Measurements from ENCODE around the gene DOC2B. TPM values are rescaled to one million over a fixed set of nuclear protein-coding genes. Genes with fewer than 3 reads are reported as not detected.
"Not testable (repeated sequence)": the region's sequence is repeated elsewhere in the genome, so short reads cannot be mapped to it uniquely, and the experiment has no call there.

DOC2B gene
- total RNA-seq, 2 experiments from 2014 or later: 0.05 TPM; not detected in 1

GRCh38 chr17:219696-220095 lies 38.2 kb upstream of the DOC2B start:
- no peaks in the 10 kb centered on the region for H3K4me1 Mint-ChIP-seq
- H3K4me3 Mint-ChIP-seq: no peak overlapping the region
- H3K9me3 Mint-ChIP-seq (ENCODE audit: low read depth): no peaks in the 10 kb centered on the region
- ATAC-seq (no peak), DNase-seq (no peak)
- H3K36me3 Mint-ChIP-seq: no peaks in the 10 kb centered on the region
- CTCF ChIA-PET: no interaction called here
- no peaks in the 10 kb centered on the region for H3K27me3 Mint-ChIP-seq
- no peak overlapping the region for H3K27ac Mint-ChIP-seq

- CTCF ChIA-PET: no interaction called here
- Mint-ChIP-seq H3K4me1 (no peaks in the 10 kb centered on the region), H3K4me3 (no peak overlapping the region), H3K36me3 (no peaks in the 10 kb centered on the region), H3K9me3 (ENCODE audit: low read depth) (no peaks in the 10 kb centered on the region), H3K27me3 (no peaks in the 10 kb centered on the region), H3K27ac (no peak overlapping the region)
- DNase-seq (no peak), ATAC-seq (no peak)
Measured at GRCh38 chr17:218432-219110, 37.1 kb upstream of the DOC2B start.

- H3K36me3 Mint-ChIP-seq: no peaks in the 10 kb centered on the region
- CTCF ChIA-PET: no interaction called here
- no peaks in the 10 kb centered on the region for H3K9me3 Mint-ChIP-seq (ENCODE audit: low read depth)
- no peak for ATAC-seq
- no peak overlapping the region for H3K27ac Mint-ChIP-seq
- peaks cover 3% of the 10 kb centered on the region for H3K27me3 Mint-ChIP-seq
- no peak overlapping the region for H3K4me3 Mint-ChIP-seq
- no peak for DNase-seq
- H3K4me1 Mint-ChIP-seq: no peaks in the 10 kb centered on the region
Measured at GRCh38 chr17:216625-217024, 35.2 kb upstream of the DOC2B start.

GRCh38 chr17:215563-216478 lies 34.4 kb upstream of the DOC2B start:
- H3K27me3 Mint-ChIP-seq; H3K36me3 Mint-ChIP-seq; CTCF ChIA-PET; H3K4me1 Mint-ChIP-seq; H3K4me3 Mint-ChIP-seq; H3K27ac Mint-ChIP-seq; ATAC-seq; H3K9me3 Mint-ChIP-seq (ENCODE audit: low read depth); DNase-seq: not testable (repeated sequence)

- Mint-ChIP-seq H3K4me1 (no peaks in the 10 kb centered on the region), H3K27me3 (peaks cover 3% of the 10 kb centered on the region), H3K27ac (no peak overlapping the region), H3K36me3 (no peaks in the 10 kb centered on the region), H3K9me3 (ENCODE audit: low read depth) (no peaks in the 10 kb centered on the region), H3K4me3 (no peak overlapping the region)
- CTCF ChIA-PET: no interaction called here
- ATAC-seq (no peak), DNase-seq (no peak)
Measured at GRCh38 chr17:214881-215331, 33.5 kb upstream of the DOC2B start.

- Mint-ChIP-seq H3K36me3 (no peaks in the 10 kb centered on the region), H3K4me1 (no peaks in the 10 kb centered on the region), H3K9me3 (ENCODE audit: low read depth) (no peaks in the 10 kb centered on the region), H3K27ac (no peak overlapping the region), H3K4me3 (no peak overlapping the region), H3K27me3 (peaks cover 10% of the 10 kb centered on the region)
- CTCF ChIA-PET: no interaction called here
- DNase-seq (no peak), ATAC-seq (no peak)
Measured at GRCh38 chr17:213286-214105, 32.0 kb upstream of the DOC2B start.

- peaks cover 16% of the 10 kb centered on the region for H3K27me3 Mint-ChIP-seq
Measured at GRCh38 chr17:210402-210801, 29.0 kb upstream of the DOC2B start.

GRCh38 chr17:208429-208828 lies 27.0 kb upstream of the DOC2B start:
- CTCF ChIA-PET: no interaction called here
- Mint-ChIP-seq H3K27me3 (peaks cover 16% of the 10 kb centered on the region), H3K36me3 (no peaks in the 10 kb centered on the region), H3K27ac (no peak overlapping the region), H3K9me3 (ENCODE audit: low read depth) (no peaks in the 10 kb centered on the region), H3K4me1 (no peaks in the 10 kb centered on the region), H3K4me3 (no peak overlapping the region)
- DNase-seq: no peak
- ATAC-seq: no peak

More at GRCh38 chr17:210402-210801, 29.0 kb upstream of the DOC2B start:
- no peak for ATAC-seq
- H3K27ac Mint-ChIP-seq: no peak overlapping the region
- no peaks in the 10 kb centered on the region for H3K36me3 Mint-ChIP-seq
- CTCF ChIA-PET: no interaction called here
- H3K4me1 Mint-ChIP-seq: no peaks in the 10 kb centered on the region
- H3K4me3 Mint-ChIP-seq: no peak overlapping the region
- H3K9me3 Mint-ChIP-seq (ENCODE audit: low read depth): no peaks in the 10 kb centered on the region
- no peak for DNase-seq

- CTCF ChIA-PET: no interaction called here
- H3K9me3 Mint-ChIP-seq (ENCODE audit: low read depth): no peaks in the 10 kb centered on the region
- DNase-seq (no peak), ATAC-seq (no peak)
- H3K27ac Mint-ChIP-seq: no peak overlapping the region
- peaks cover 16% of the 10 kb centered on the region for H3K27me3 Mint-ChIP-seq
- H3K36me3 Mint-ChIP-seq: no peaks in the 10 kb centered on the region
- no peaks in the 10 kb centered on the region for H3K4me1 Mint-ChIP-seq
- no peak overlapping the region for H3K4me3 Mint-ChIP-seq
Measured at GRCh38 chr17:207775-208174, 26.3 kb upstream of the DOC2B start.

GRCh38 chr17:206941-207560 lies 25.6 kb upstream of the DOC2B start:
- Mint-ChIP-seq H3K27ac (no peak overlapping the region), H3K4me1 (no peaks in the 10 kb centered on the region)
- CTCF ChIA-PET: no interaction called here

GRCh38 chr17:206484-206883 lies 25.0 kb upstream of the DOC2B start:
- H3K4me1 Mint-ChIP-seq; ATAC-seq; DNase-seq; H3K9me3 Mint-ChIP-seq (ENCODE audit: low read depth); CTCF ChIA-PET; H3K27ac Mint-ChIP-seq; H3K36me3 Mint-ChIP-seq; H3K4me3 Mint-ChIP-seq: not testable (repeated sequence)
- H3K27me3 Mint-ChIP-seq: peaks cover 13% of the 10 kb centered on the region

More at GRCh38 chr17:206941-207560, 25.6 kb upstream of the DOC2B start:
- ATAC-seq (no peak), DNase-seq (no peak)
- Mint-ChIP-seq H3K36me3 (no peaks in the 10 kb centered on the region), H3K27me3 (peaks cover 16% of the 10 kb centered on the region), H3K4me3 (no peak overlapping the region), H3K9me3 (ENCODE audit: low read depth) (no peaks in the 10 kb centered on the region)

- CTCF ChIA-PET: no interaction called here
- no peak overlapping the region for H3K4me3 Mint-ChIP-seq
Measured at GRCh38 chr17:205817-206216, 24.4 kb upstream of the DOC2B start.

GRCh38 chr17:205148-205669 lies 23.8 kb upstream of the DOC2B start:
- no peaks in the 10 kb centered on the region for H3K4me1 Mint-ChIP-seq
- no peaks in the 10 kb centered on the region for H3K36me3 Mint-ChIP-seq
- H3K9me3 Mint-ChIP-seq (ENCODE audit: low read depth): no peaks in the 10 kb centered on the region
- no peak for ATAC-seq
- CTCF ChIA-PET: no interaction called here
- H3K4me3 Mint-ChIP-seq: no peak overlapping the region
- peaks cover 14% of the 10 kb centered on the region for H3K27me3 Mint-ChIP-seq
- H3K27ac Mint-ChIP-seq: no peak overlapping the region
- no peak for DNase-seq

More at GRCh38 chr17:205817-206216, 24.4 kb upstream of the DOC2B start:
- Mint-ChIP-seq H3K27me3 (peaks cover 13% of the 10 kb centered on the region), H3K27ac (no peak overlapping the region), H3K36me3 (no peaks in the 10 kb centered on the region), H3K4me1 (no peaks in the 10 kb centered on the region), H3K9me3 (ENCODE audit: low read depth) (no peaks in the 10 kb centered on the region)
- DNase-seq (no peak), ATAC-seq (no peak)

Measured in activated CD8-positive, alpha-beta memory T cell treated with anti-CD3 and anti-CD28 coated beads, Interleukin-2, amount 10 ng/mL, durations not matched to agents 7 days and 5 days (primary cell).